ENCODE results near the gene SHB.

Gene SHB

GRCh38 chr9:38017149-38017884 lies 51.7 kb downstream of the SHB start:
- DNase-seq (ENCODE audit: low spot score), result peak; percentile 83
- no peak for TF ChIP-seq CTCF (IDR thresholded peaks at IDR 0.05)
- H3K4me3 ChIP-seq, result peak overlapping the region; percentile 29
- H3K27ac ChIP-seq, result peak overlapping the region in 1 of 2 donors; percentile 63

- DNase-seq (ENCODE audit: low spot score), result no peak
- TF ChIP-seq CTCF (IDR thresholded peaks at IDR 0.05), result no peak
- H3K4me3 ChIP-seq, result peak overlapping the region; percentile 29
- peak overlapping the region in 1 of 2 donors; percentile 63 for H3K27ac ChIP-seq
Measured at GRCh38 chr9:38016375-38017135, 52.5 kb downstream of the SHB start.

GRCh38 chr9:38015906-38016305 lies 53.1 kb downstream of the SHB start:
- TF ChIP-seq CTCF (IDR thresholded peaks at IDR 0.05), result no peak
- H3K4me3 ChIP-seq, result no peak overlapping the region
- H3K27ac ChIP-seq, result no peak overlapping the region
- DNase-seq (ENCODE audit: low spot score), result no peak

- DNase-seq (ENCODE audit: low spot score), result no peak
- H3K27ac ChIP-seq, result no peak overlapping the region
- no peak for TF ChIP-seq CTCF (IDR thresholded peaks at IDR 0.05)
- H3K4me3 ChIP-seq, result no peak overlapping the region
Measured at GRCh38 chr9:38015266-38015665, 53.8 kb downstream of the SHB start.

- Histone ChIP-seq H3K4me3 (no peak overlapping the region), H3K27ac (no peak overlapping the region)
- DNase-seq (ENCODE audit: low spot score), result no peak
- no peak for TF ChIP-seq CTCF (IDR thresholded peaks at IDR 0.05)
Measured at GRCh38 chr9:38012767-38013450, 56.1 kb downstream of the SHB start.

GRCh38 chr9:38011991-38012390 lies 57.0 kb downstream of the SHB start:
- no peak for TF ChIP-seq CTCF (IDR thresholded peaks at IDR 0.05)
- DNase-seq (ENCODE audit: low spot score), result no peak
- Histone ChIP-seq H3K4me3 (no peak overlapping the region), H3K27ac (no peak overlapping the region)
